ENCODE data around the gene ENPP7. TPM values are rescaled to one million over a fixed set of nuclear protein-coding genes. Genes with fewer than 3 reads are reported as not detected.

ENPP7 gene
- total and polyA plus RNA-seq, 7 experiments from 2014 or later = 0.12 TPM; not detected in 6

DNA sequence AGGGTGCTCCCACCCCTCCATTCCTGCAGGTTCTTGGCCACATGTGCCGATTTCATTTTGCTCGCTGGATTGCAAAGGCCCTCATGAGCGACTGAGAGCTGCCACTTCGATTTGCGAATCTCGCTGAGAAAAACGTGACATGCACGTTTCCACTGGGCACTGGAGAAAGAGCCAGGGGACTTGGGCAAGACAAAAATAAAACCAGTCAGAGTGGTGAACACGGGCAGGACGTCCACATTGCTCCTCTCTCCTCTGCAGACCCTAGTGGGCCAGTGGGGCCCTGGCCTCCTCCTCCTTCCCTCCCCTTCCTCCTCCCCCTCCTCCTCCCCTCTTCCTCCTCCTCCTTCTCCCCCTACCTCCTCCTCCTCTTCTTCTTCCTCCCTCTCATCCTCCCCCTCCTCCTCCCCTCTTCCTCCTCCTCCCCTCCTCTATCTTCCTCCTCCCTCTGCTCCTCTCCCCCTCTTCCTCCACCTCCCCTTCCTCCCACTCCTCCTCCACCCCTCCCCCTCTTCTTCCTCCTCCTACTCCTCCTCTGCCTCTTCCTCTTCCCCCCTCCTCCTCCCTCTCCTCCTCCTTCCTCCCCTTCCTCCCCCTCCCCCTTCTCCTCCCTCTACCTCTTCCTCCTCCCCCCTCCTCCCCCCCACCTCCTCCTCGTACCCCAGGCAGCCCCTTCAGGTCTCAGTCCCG lies 28.1 kb upstream of the ENPP7 start:
- intact Hi-C loops (cut with micrococcal nuclease) = loop anchor here in 1 of 2 donors (10.0 kb wide), 1 partner anchor 618 kb away; no protein-coding TSS in a partner anchor
- DNase-seq (no peak), ATAC-seq (no peak)
- peaks cover 0 to 7% (median 0%) of the 10 kb centered on the region in 7 donors for H3K4me1 Mint-ChIP-seq
- H3K4me3 ChIP-seq (ENCODE audit: low read length) = no peak overlapping the region
- no peaks in the 10 kb centered on the region for H3K36me3 ChIP-seq (ENCODE audit: control insufficient read depth in 2 of 3, insufficient read depth in 3 of 3, low read length in 3 of 3)
- H3K9me3 ChIP-seq (ENCODE audit: control insufficient read depth in 2 of 3, low read length in 3 of 3) = no peaks in the 10 kb centered on the region
- no peaks in the 10 kb centered on the region for H3K36me3 Mint-ChIP-seq
- H3K27ac ChIP-seq (ENCODE audit: low read depth, low read length) = no peak overlapping the region
- H3K27ac Mint-ChIP-seq = no peak overlapping the region
- H3K4me1 ChIP-seq (ENCODE audit: control insufficient read depth in 2 of 2, insufficient read depth in 2 of 2, low read length in 2 of 2) = no peaks in the 10 kb centered on the region
- no peaks in the 10 kb centered on the region for H3K27me3 ChIP-seq (ENCODE audit: control insufficient read depth in 2 of 2, insufficient read depth in 2 of 2, low read length in 2 of 2)
- peaks cover 0 to 8% (median under 1%) of the 10 kb centered on the region in 5 donors for H3K27me3 Mint-ChIP-seq
- H3K9me3 Mint-ChIP-seq = peaks cover 0 to 4% (median 0%) of the 10 kb centered on the region in 11 donors
- ChIA-PET POLR2A (no interaction called here), CTCF (no interaction called here)
- no peak overlapping the region for H3K4me3 Mint-ChIP-seq

DNA sequence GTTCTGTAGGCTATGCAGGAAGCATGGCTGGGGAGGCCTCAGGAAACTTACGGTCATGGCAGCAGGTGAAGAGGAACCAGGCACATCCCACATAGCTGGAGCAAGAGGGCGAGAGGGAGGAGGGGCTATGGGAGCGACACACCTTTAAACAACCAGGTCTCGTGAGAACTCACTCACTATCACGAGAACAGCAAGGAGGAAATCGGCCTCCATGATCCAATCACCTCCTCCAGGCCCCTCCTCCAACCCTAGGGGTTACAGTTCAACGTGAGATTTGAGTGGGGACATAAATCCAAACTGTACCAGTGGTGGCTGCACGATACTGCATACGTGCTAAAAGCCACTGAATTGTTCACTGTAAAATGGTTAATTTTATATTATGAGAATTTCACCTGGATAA lies 26.1 kb upstream of the ENPP7 start:
- no peak for ATAC-seq

DNA sequence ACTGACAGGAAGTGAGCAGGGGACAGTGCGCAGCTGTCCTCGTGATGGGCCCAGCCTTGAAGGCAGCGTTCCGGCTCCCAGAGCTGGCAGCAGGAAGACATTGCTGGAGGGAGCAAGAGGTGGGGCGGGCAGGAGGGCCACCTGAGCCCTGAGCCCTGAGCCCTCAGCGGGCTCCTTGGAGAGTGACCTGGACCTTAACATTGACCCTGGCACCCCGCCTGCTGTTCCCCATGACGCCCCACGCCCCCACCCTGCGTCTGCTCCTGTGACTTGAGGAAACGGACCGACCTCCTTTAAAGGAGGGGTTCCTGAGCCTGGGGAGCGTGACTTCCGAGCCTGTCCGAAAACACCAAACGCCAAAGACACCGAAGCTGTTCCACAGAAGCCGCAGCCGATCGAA lies 25.1 kb upstream of the ENPP7 start:
- peaks cover 0 to 2% (median 0%) of the 10 kb centered on the region in 7 donors for H3K4me1 Mint-ChIP-seq
- ATAC-seq (no peak), DNase-seq (no peak)
- Histone ChIP-seq H3K27ac (ENCODE audit: low read depth, low read length) (no peak overlapping the region), H3K9me3 (ENCODE audit: control insufficient read depth in 2 of 3, low read length in 3 of 3) (no peaks in the 10 kb centered on the region), H3K4me3 (ENCODE audit: low read length) (no peak overlapping the region), H3K36me3 (ENCODE audit: control insufficient read depth in 2 of 3, insufficient read depth in 3 of 3, low read length in 3 of 3) (no peaks in the 10 kb centered on the region), H3K4me1 (ENCODE audit: control insufficient read depth in 2 of 2, insufficient read depth in 2 of 2, low read length in 2 of 2) (peaks cover 0 to 4% of the 10 kb centered on the region in 2 donors), H3K27me3 (ENCODE audit: control insufficient read depth in 2 of 2, insufficient read depth in 2 of 2, low read length in 2 of 2) (no peaks in the 10 kb centered on the region)
- CTCF ChIA-PET = no interaction called here
- H3K27me3 Mint-ChIP-seq = no peaks in the 10 kb centered on the region
- POLR2A ChIA-PET = no interaction called here
- intact Hi-C loops (cut with micrococcal nuclease) = loop anchor here in 1 of 2 donors (10.0 kb wide), 1 partner anchor 621 kb away; no protein-coding TSS in a partner anchor
- no peaks in the 10 kb centered on the region for H3K36me3 Mint-ChIP-seq
- no peak overlapping the region for H3K4me3 Mint-ChIP-seq
- H3K27ac Mint-ChIP-seq = no peak overlapping the region
- H3K9me3 Mint-ChIP-seq = peaks cover 0 to 4% (median 0%) of the 10 kb centered on the region in 11 donors

More for the DNA sequence above, 26.1 kb upstream of the ENPP7 start:
- H3K36me3 Mint-ChIP-seq = no peaks in the 10 kb centered on the region
- Histone ChIP-seq H3K9me3 (ENCODE audit: control insufficient read depth in 2 of 3, low read length in 3 of 3) (no peaks in the 10 kb centered on the region), H3K36me3 (ENCODE audit: control insufficient read depth in 2 of 3, insufficient read depth in 3 of 3, low read length in 3 of 3) (no peaks in the 10 kb centered on the region), H3K4me1 (ENCODE audit: control insufficient read depth in 2 of 2, insufficient read depth in 2 of 2, low read length in 2 of 2) (peaks cover 0 to 4% of the 10 kb centered on the region in 2 donors), H3K27me3 (ENCODE audit: control insufficient read depth in 2 of 2, insufficient read depth in 2 of 2, low read length in 2 of 2) (no peaks in the 10 kb centered on the region), H3K4me3 (ENCODE audit: low read length) (no peak overlapping the region), H3K27ac (ENCODE audit: low read depth, low read length) (no peak overlapping the region)
- no peak overlapping the region for H3K4me3 Mint-ChIP-seq
- peaks cover 0 to 6% (median 0%) of the 10 kb centered on the region in 7 donors for H3K4me1 Mint-ChIP-seq
- intact Hi-C loops (cut with micrococcal nuclease) = loop anchor here in 1 of 2 donors (10.0 kb wide), 1 partner anchor 620 kb away; no protein-coding TSS in a partner anchor
- DNase-seq = no peak
- ChIA-PET CTCF (no interaction called here), POLR2A (no interaction called here)
- peaks cover 0 to 3% (median 0%) of the 10 kb centered on the region in 5 donors for H3K27me3 Mint-ChIP-seq
- H3K9me3 Mint-ChIP-seq = peaks cover 0 to 4% (median 0%) of the 10 kb centered on the region in 11 donors
- H3K27ac Mint-ChIP-seq = no peak overlapping the region

GRCh38 chr17:79706931-79707850 lies 23.6 kb upstream of the ENPP7 start:
- ChIA-PET CTCF (interaction anchor here (1.4 kb wide), 1 partner anchor 9 kb away, joined by 3 read pairs; no protein-coding TSS in a partner anchor), POLR2A (no interaction called here)
- Mint-ChIP-seq H3K27ac (no peak overlapping the region), H3K4me3 (no peak overlapping the region), H3K9me3 (peaks cover 0 to 10% (median 0%) of the 10 kb centered on the region in 11 donors), H3K27me3 (peaks cover 0 to 4% (median 0%) of the 10 kb centered on the region in 5 donors), H3K36me3 (peaks cover 0 to 3% (median 0%) of the 10 kb centered on the region in 5 donors), H3K4me1 (peaks cover 0 to 1% (median 0%) of the 10 kb centered on the region in 7 donors)
- no peaks in the 10 kb centered on the region for H3K9me3 ChIP-seq (ENCODE audit: control insufficient read depth in 2 of 3, low read length in 3 of 3)
- DNase-seq (no peak), ATAC-seq (no peak)
- intact Hi-C loops (cut with micrococcal nuclease) = loop anchor here in 1 of 2 donors (10.0 kb wide), 1 partner anchor 622 kb away; no protein-coding TSS in a partner anchor
- no peak overlapping the region for H3K27ac ChIP-seq (ENCODE audit: low read depth, low read length)
- H3K36me3 ChIP-seq (ENCODE audit: control insufficient read depth in 2 of 3, insufficient read depth in 3 of 3, low read length in 3 of 3) = no peaks in the 10 kb centered on the region
- no peaks in the 10 kb centered on the region for H3K27me3 ChIP-seq (ENCODE audit: control insufficient read depth in 2 of 2, insufficient read depth in 2 of 2, low read length in 2 of 2)
- H3K4me1 ChIP-seq (ENCODE audit: control insufficient read depth in 2 of 2, insufficient read depth in 2 of 2, low read length in 2 of 2) = peaks cover 0 to 4% of the 10 kb centered on the region in 2 donors
- no peak overlapping the region for H3K4me3 ChIP-seq (ENCODE audit: low read length)

- CTCF ChIA-PET = interaction anchor here (0.7 to 1.4 kb wide), 3 partner anchors 9 to 389 kb away, joined by 3 to 4 read pairs (median 3); no protein-coding TSS in a partner anchor
- Mint-ChIP-seq H3K27ac (no peak overlapping the region), H3K4me3 (peak overlapping the region in 7 of 10 donors; percentile 13 to 69 (median 43)), H3K27me3 (peaks cover 0 to 4% (median 0%) of the 10 kb centered on the region in 5 donors), H3K36me3 (peaks cover 0 to 3% (median 0%) of the 10 kb centered on the region in 5 donors), H3K9me3 (peaks cover 0 to 10% (median 0%) of the 10 kb centered on the region in 11 donors), H3K4me1 (peaks cover 0 to 1% (median 0%) of the 10 kb centered on the region in 7 donors)
- Histone ChIP-seq H3K9me3 (ENCODE audit: control insufficient read depth in 2 of 3, low read length in 3 of 3) (no peaks in the 10 kb centered on the region), H3K4me1 (ENCODE audit: control insufficient read depth in 2 of 2, insufficient read depth in 2 of 2, low read length in 2 of 2) (peaks cover 0 to 4% of the 10 kb centered on the region in 2 donors), H3K27me3 (ENCODE audit: control insufficient read depth in 2 of 2, insufficient read depth in 2 of 2, low read length in 2 of 2) (no peaks in the 10 kb centered on the region), H3K27ac (ENCODE audit: low read depth, low read length) (no peak overlapping the region), H3K4me3 (ENCODE audit: low read length) (no peak overlapping the region), H3K36me3 (ENCODE audit: control insufficient read depth in 2 of 3, insufficient read depth in 3 of 3, low read length in 3 of 3) (no peaks in the 10 kb centered on the region)
- ATAC-seq = peak; percentile 80
- intact Hi-C loops (cut with micrococcal nuclease) = loop anchor here in 1 of 2 donors (10.0 kb wide), 1 partner anchor 623 kb away; no protein-coding TSS in a partner anchor
- DNase-seq = peak; percentile 32 to 66 (median 56)
- POLR2A ChIA-PET = no interaction called here
Measured at GRCh38 chr17:79707931-79708891, 22.5 kb upstream of the ENPP7 start.

Data from naive thymus-derived CD4-positive, alpha-beta T cell (primary cell).